Measurements from ENCODE around the gene LEFTY2. TPM values are rescaled to one million over a fixed set of nuclear protein-coding genes. Genes with fewer than 3 reads are reported as not detected.
"Not testable (repeated sequence)": the region's sequence is repeated elsewhere in the genome, so short reads cannot be mapped to it uniquely, and the experiment has no call there.

Gene LEFTY2
- total RNA-seq, 1 donor from 2014 or later, result 0.43 TPM

DNA sequence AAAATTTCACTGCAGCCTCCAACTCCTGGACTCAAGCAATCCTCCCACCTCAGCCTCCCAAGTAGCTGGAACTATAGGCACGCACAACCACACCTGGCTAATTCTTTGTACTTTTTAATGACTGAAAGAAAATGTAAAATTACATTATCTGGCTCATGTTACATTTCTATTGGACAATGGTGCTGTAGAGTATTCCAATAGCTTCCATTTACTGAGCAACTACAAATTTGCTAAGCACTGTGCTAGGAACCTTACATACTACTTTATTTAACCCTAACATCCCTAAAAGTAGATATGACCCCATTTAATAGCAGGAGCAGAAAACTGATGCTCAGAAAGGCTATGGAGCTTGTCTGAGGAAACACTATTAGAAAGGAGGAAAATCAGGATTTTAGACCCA, 38.4 kb upstream of the LEFTY2 start:
- Mint-ChIP-seq H3K27me3 (ENCODE audit: unreplicated experiment) (no peaks in the 10 kb centered on the region), H3K36me3 (ENCODE audit: unreplicated experiment) (peaks cover 38% of the 10 kb centered on the region), H3K4me1 (ENCODE audit: unreplicated experiment) (peaks cover 2% of the 10 kb centered on the region), H3K9me3 (ENCODE audit: unreplicated experiment) (peaks cover 7% of the 10 kb centered on the region), H3K27ac (ENCODE audit: unreplicated experiment) (no peak overlapping the region), H3K4me3 (ENCODE audit: unreplicated experiment) (no peak overlapping the region)
- DNase-seq (ENCODE audit: extremely low spot score, unreplicated experiment), result no peak
- TF ChIP-seq, protein P1, sequence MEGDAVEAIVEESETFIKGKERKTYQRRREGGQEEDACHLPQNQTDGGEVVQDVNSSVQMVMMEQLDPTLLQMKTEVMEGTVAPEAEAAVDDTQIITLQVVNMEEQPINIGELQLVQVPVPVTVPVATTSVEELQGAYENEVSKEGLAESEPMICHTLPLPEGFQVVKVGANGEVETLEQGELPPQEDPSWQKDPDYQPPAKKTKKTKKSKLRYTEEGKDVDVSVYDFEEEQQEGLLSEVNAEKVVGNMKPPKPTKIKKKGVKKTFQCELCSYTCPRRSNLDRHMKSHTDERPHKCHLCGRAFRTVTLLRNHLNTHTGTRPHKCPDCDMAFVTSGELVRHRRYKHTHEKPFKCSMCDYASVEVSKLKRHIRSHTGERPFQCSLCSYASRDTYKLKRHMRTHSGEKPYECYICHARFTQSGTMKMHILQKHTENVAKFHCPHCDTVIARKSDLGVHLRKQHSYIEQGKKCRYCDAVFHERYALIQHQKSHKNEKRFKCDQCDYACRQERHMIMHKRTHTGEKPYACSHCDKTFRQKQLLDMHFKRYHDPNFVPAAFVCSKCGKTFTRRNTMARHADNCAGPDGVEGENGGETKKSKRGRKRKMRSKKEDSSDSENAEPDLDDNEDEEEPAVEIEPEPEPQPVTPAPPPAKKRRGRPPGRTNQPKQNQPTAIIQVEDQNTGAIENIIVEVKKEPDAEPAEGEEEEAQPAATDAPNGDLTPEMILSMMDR (IDR thresholded peaks at IDR 0.05), result no peak

DNA sequence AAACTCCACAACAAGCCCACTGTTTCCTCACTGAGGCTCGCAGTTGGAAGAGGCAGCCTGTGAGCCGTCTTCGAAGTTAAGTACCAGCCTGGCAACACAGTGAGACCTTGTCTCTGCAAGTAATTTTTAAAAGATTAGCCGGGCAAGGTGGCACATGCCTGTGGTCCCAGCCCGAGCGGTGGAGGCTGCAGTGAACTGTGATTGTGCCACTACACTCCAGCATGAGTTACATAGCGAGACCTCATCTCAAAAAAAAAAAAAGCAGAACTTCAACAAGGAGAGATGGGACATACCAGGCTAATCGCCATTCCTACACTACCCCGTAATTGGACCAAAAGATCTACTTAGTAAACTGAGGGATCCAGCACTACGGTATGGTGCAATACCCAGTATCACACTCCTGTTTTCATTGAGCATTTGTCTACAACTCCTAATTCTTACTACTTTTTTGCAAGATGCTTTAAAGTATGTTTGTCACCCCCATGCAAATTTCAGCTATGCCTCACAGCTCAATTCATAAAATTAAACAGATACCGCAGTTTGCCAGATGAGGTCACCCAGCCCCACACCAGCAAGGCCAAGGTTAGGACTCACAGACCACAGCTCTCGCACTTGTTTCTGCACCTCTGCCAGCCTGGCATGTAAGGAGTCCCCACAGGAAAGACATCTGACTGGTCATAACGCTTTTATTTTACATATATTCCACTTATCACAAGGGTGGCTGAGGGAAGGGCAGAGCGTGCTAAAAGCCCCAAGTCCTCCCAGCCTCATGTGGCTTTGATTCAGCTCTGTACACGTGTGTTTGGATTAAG, 37.1 kb upstream of the LEFTY2 start:
- Mint-ChIP-seq H3K27ac (ENCODE audit: unreplicated experiment) (no peak overlapping the region), H3K4me3 (ENCODE audit: unreplicated experiment) (no peak overlapping the region)

DNA sequence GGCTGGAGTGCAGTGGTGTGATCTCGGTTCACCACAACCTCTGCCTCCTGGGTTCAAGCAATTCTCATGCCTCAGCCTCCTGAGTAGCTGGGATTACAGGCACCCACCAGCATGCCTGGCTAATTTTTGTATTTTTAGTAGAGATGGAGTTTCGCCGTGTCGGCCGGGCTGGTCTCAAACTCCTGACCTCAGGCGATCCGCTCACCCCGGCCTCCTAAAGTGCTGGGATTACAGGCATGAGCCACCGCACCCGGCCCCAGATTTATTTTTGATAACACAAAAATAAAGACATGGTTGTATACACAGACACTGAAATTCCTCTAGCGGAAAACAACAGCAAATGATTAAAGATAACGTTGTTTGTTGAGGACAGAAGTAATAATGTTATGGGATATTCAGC, 34.1 kb upstream of the LEFTY2 start:
- H3K4me1 Mint-ChIP-seq (ENCODE audit: unreplicated experiment); H3K27ac Mint-ChIP-seq (ENCODE audit: unreplicated experiment); H3K4me3 Mint-ChIP-seq (ENCODE audit: unreplicated experiment); H3K27me3 Mint-ChIP-seq (ENCODE audit: unreplicated experiment); H3K9me3 Mint-ChIP-seq (ENCODE audit: unreplicated experiment): not testable (repeated sequence)
- peaks cover 10% of the 10 kb centered on the region for H3K36me3 Mint-ChIP-seq (ENCODE audit: unreplicated experiment)
- DNase-seq (ENCODE audit: extremely low spot score, unreplicated experiment), result peak; percentile 38

More for the DNA sequence above, 37.1 kb upstream of the LEFTY2 start:
- H3K9me3 Mint-ChIP-seq (ENCODE audit: unreplicated experiment), result peaks cover 7% of the 10 kb centered on the region
- TF ChIP-seq, protein P1 (IDR thresholded peaks at IDR 0.05), result no peak
- H3K27me3 Mint-ChIP-seq (ENCODE audit: unreplicated experiment), result no peaks in the 10 kb centered on the region
- peak; percentile 71 for DNase-seq (ENCODE audit: extremely low spot score, unreplicated experiment)
- peaks cover 32% of the 10 kb centered on the region for H3K36me3 Mint-ChIP-seq (ENCODE audit: unreplicated experiment)
- H3K4me1 Mint-ChIP-seq (ENCODE audit: unreplicated experiment), result peaks cover 2% of the 10 kb centered on the region

- peak; percentile 76 for DNase-seq (ENCODE audit: extremely low spot score, unreplicated experiment)
- Mint-ChIP-seq H3K4me1 (ENCODE audit: unreplicated experiment) (peaks cover 2% of the 10 kb centered on the region), H3K4me3 (ENCODE audit: unreplicated experiment) (no peak overlapping the region), H3K27me3 (ENCODE audit: unreplicated experiment) (no peaks in the 10 kb centered on the region), H3K27ac (ENCODE audit: unreplicated experiment) (no peak overlapping the region), H3K9me3 (ENCODE audit: unreplicated experiment) (no peaks in the 10 kb centered on the region), H3K36me3 (ENCODE audit: unreplicated experiment) (peaks cover 3% of the 10 kb centered on the region)
- TF ChIP-seq, protein P1 (IDR thresholded peaks at IDR 0.05), result no peak
Measured at GRCh38 chr1:225974454-225974853, 33.4 kb upstream of the LEFTY2 start.

GRCh38 chr1:225973158-225973557, 32.1 kb upstream of the LEFTY2 start:
- H3K9me3 Mint-ChIP-seq (ENCODE audit: unreplicated experiment), result no peaks in the 10 kb centered on the region
- TF ChIP-seq, protein P1 (IDR thresholded peaks at IDR 0.05), result no peak
- peaks cover 2% of the 10 kb centered on the region for H3K4me1 Mint-ChIP-seq (ENCODE audit: unreplicated experiment)
- no peak overlapping the region for H3K4me3 Mint-ChIP-seq (ENCODE audit: unreplicated experiment)
- H3K27ac Mint-ChIP-seq (ENCODE audit: unreplicated experiment), result no peak overlapping the region
- H3K36me3 Mint-ChIP-seq (ENCODE audit: unreplicated experiment), result peaks cover 1% of the 10 kb centered on the region
- H3K27me3 Mint-ChIP-seq (ENCODE audit: unreplicated experiment), result no peaks in the 10 kb centered on the region
- peak; percentile 6 for DNase-seq (ENCODE audit: extremely low spot score, unreplicated experiment)

Measured in osteocyte (in vitro differentiated cells).